ENCODE data around the gene CIRBP. TPM values are rescaled to one million over a fixed set of nuclear protein-coding genes. Genes with fewer than 3 reads are reported as not detected.

The CIRBP gene
- total RNA-seq, 1 experiment from 2014 or later: 136 TPM

DNA sequence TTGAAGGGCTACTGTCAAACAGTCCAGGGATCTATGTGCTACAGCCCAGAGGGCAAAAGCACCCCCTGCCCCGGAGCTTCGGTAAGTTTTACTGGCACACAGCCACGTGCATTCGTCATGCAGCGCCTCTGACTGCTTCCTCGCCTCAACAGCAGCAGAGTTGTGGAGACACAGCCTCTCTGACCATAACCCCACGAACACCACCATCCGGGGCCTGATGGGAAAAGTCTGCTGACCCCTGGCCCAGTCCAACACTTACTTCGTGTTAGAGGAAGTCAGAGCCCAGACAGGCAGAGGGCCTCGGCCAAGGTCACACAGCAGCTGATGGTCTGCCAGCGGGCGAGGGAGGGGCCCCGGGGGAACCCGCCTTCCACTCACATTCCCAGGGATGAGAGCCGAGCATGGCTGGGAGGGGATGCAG, 36.5 kb upstream of the CIRBP start:
- ATAC-seq: no peak
- no peaks in the 10 kb centered on the region for H4K20me1 ChIP-seq (ENCODE audit: low read length)
- no peak overlapping the region for H3K4me3 ChIP-seq (ENCODE audit: low read length)
- no peaks in the 10 kb centered on the region for H3K36me3 ChIP-seq (ENCODE audit: low read depth, low read length)
- H3K9ac ChIP-seq (ENCODE audit: low read length): no peak overlapping the region
- no TSS peak for BruUV-seq (replicated peaks)
- peaks cover 11% of the 10 kb centered on the region for H3K4me1 ChIP-seq (ENCODE audit: insufficient read depth, low read length)
- no peaks in the 10 kb centered on the region for H3K79me2 ChIP-seq (ENCODE audit: low read length)
- no peak for TF ChIP-seq EZH2phosphoT487 (IDR thresholded peaks at IDR 0.05; ENCODE audit: borderline replicate concordance, low read length)
- no peak for TF ChIP-seq EZH2 (IDR thresholded peaks at IDR 0.05; ENCODE audit: low read length, unreplicated experiment)
- TF ChIP-seq, protein P1, sequence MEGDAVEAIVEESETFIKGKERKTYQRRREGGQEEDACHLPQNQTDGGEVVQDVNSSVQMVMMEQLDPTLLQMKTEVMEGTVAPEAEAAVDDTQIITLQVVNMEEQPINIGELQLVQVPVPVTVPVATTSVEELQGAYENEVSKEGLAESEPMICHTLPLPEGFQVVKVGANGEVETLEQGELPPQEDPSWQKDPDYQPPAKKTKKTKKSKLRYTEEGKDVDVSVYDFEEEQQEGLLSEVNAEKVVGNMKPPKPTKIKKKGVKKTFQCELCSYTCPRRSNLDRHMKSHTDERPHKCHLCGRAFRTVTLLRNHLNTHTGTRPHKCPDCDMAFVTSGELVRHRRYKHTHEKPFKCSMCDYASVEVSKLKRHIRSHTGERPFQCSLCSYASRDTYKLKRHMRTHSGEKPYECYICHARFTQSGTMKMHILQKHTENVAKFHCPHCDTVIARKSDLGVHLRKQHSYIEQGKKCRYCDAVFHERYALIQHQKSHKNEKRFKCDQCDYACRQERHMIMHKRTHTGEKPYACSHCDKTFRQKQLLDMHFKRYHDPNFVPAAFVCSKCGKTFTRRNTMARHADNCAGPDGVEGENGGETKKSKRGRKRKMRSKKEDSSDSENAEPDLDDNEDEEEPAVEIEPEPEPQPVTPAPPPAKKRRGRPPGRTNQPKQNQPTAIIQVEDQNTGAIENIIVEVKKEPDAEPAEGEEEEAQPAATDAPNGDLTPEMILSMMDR (conservative IDR thresholded peaks at IDR 0.05; ENCODE audit: low read depth, low read length): no peak
- no peak overlapping the region for H3K4me2 ChIP-seq (ENCODE audit: low read length)
- DNase-seq: peak; percentile 42
- POLR2A ChIA-PET (ENCODE audit: unreplicated experiment): no interaction called here
- H3K27ac ChIP-seq (ENCODE audit: low read length): no peak overlapping the region; the same call in 1 of the 2 replicates
- no peaks in the 10 kb centered on the region for H3K9me3 ChIP-seq (ENCODE audit: low read length)
- CTCF ChIA-PET: no interaction called here
- H3K9me2 ChIP-seq (replicated peaks; ENCODE audit: low read length): no peaks in the 10 kb centered on the region
- intact Hi-C loops (cut with micrococcal nuclease): no loop called here
- H2AFZ ChIP-seq (ENCODE audit: low read length): no peak overlapping the region
- H3F3A ChIP-seq (ENCODE audit: low read length, unreplicated experiment): no peaks in the 10 kb centered on the region
- no peaks in the 10 kb centered on the region for H3K27me3 ChIP-seq (ENCODE audit: low read length)

DNA sequence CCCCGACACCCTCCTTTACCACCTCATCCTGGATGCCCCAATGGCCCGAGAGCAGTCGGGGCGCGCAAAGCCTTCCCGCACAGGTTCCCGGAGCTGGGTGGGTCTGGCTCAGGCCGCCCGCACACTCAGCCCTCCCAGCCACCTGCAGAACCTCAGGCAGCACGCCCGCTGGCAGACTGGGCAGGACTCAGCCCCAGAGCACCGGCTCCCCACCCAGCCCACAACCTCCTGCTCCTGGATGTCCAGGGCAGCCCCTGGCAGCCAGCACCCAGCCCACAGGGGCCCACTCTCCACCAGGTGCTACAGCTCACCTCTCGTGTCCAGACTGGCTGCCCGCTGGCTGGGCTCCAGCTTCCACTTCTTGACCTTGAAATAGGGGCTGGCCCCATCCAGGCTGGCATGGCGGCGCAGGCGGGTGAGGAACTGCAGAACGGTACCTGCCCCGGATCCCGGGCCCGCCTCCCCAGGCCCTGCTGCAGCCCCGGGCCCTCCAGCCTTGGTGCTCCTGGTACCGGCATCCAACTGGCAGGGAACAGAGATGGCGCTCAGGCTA, 35.9 kb upstream of the CIRBP start:
- no peaks in the 10 kb centered on the region for H3F3A ChIP-seq (ENCODE audit: low read length, unreplicated experiment)
- ChIA-PET POLR2A (ENCODE audit: unreplicated experiment) (no interaction called here), CTCF (no interaction called here)
- no peak overlapping the region for H3K9ac ChIP-seq (ENCODE audit: low read length)
- H3K4me1 ChIP-seq (ENCODE audit: insufficient read depth, low read length): peaks cover 11% of the 10 kb centered on the region
- TF ChIP-seq, protein P1 (conservative IDR thresholded peaks at IDR 0.05; ENCODE audit: low read depth, low read length): no peak
- TF ChIP-seq EZH2phosphoT487 (IDR thresholded peaks at IDR 0.05; ENCODE audit: borderline replicate concordance, low read length) (no peak), EZH2 (IDR thresholded peaks at IDR 0.05; ENCODE audit: low read length, unreplicated experiment) (no peak)
- no peak overlapping the region for H3K4me3 ChIP-seq (ENCODE audit: low read length)
- no peaks in the 10 kb centered on the region for H3K9me2 ChIP-seq (replicated peaks; ENCODE audit: low read length)
- H3K79me2 ChIP-seq (ENCODE audit: low read length): no peaks in the 10 kb centered on the region
- H4K20me1 ChIP-seq (ENCODE audit: low read length): no peaks in the 10 kb centered on the region
- H3K27me3 ChIP-seq (ENCODE audit: low read length): no peaks in the 10 kb centered on the region
- intact Hi-C loops (cut with micrococcal nuclease): no loop called here
- no TSS peak for BruUV-seq (replicated peaks)
- DNase-seq: no peak
- no peaks in the 10 kb centered on the region for H3K36me3 ChIP-seq (ENCODE audit: low read depth, low read length)
- no peak overlapping the region for H3K27ac ChIP-seq (ENCODE audit: low read length)
- no peak for ATAC-seq
- no peak overlapping the region for H3K4me2 ChIP-seq (ENCODE audit: low read length)
- H2AFZ ChIP-seq (ENCODE audit: low read length): no peak overlapping the region
- no peaks in the 10 kb centered on the region for H3K9me3 ChIP-seq (ENCODE audit: low read length)

DNA sequence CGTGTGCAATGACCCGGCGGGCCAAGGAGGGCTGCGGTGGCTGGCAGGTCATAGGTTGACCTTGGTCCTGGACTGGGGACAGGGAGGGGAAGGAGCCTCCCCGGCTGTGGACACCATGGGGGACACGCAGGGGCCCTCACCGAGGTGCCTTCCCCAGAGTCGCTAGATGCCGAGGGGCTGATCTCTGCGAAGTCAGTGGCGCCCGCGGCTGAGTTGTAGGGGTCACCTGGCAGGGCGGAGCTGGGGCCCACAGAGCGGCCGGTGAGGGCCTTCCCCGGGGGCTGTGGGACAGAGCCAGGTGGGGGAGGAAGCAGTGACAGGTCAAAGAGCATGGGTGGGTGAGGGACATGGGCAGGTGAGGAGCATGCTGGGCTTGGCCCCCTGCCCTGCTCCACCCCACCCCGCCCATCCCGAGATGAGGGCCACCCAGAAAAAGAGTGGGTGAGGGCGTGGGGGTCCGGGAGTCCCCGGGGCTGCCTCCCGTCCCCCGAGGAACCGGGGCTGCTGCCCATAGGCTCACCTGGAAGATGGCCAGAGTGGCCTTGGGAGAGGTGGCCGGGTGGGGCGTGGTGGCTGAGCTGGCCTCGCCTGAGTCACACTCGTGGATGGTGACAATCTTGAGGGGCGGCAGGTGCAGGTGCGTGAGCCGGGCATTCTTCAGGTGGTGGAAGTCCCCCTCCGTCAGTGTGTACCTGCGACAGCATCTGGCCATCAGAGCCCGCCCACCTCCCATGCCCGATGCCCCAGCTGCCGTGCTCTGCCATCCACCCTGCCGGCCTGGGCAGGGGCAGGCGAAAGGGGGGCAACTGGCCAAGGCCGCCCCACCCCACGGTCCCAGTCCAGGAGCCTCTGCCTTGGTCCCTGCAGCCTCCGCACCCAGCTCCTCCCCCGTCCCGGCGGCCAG, 34.8 kb upstream of the CIRBP start:
- no peaks in the 10 kb centered on the region for H3K27me3 ChIP-seq (ENCODE audit: low read length)
- intact Hi-C loops (cut with micrococcal nuclease): no loop called here
- POLR2A ChIA-PET (ENCODE audit: unreplicated experiment): no interaction called here
- H2AFZ ChIP-seq (ENCODE audit: low read length): no peak overlapping the region
- H3F3A ChIP-seq (ENCODE audit: low read length, unreplicated experiment): no peaks in the 10 kb centered on the region
- H3K9me3 ChIP-seq (ENCODE audit: low read length): no peaks in the 10 kb centered on the region
- H3K79me2 ChIP-seq (ENCODE audit: low read length): no peaks in the 10 kb centered on the region
- DNase-seq (no peak), ATAC-seq (no peak)
- H3K4me3 ChIP-seq (ENCODE audit: low read length): no peak overlapping the region
- no TSS peak for BruUV-seq (replicated peaks)
- no peaks in the 10 kb centered on the region for H4K20me1 ChIP-seq (ENCODE audit: low read length)
- H3K9me2 ChIP-seq (replicated peaks; ENCODE audit: low read length): no peaks in the 10 kb centered on the region
- H3K9ac ChIP-seq (ENCODE audit: low read length): no peak overlapping the region
- peaks cover 11% of the 10 kb centered on the region for H3K4me1 ChIP-seq (ENCODE audit: insufficient read depth, low read length)
- CTCF ChIA-PET: no interaction called here
- no peaks in the 10 kb centered on the region for H3K36me3 ChIP-seq (ENCODE audit: low read depth, low read length)
- H3K27ac ChIP-seq (ENCODE audit: low read length): no peak overlapping the region
- TF ChIP-seq, protein P1 (conservative IDR thresholded peaks at IDR 0.05; ENCODE audit: low read depth, low read length): no peak
- no peak for TF ChIP-seq EZH2phosphoT487 (IDR thresholded peaks at IDR 0.05; ENCODE audit: borderline replicate concordance, low read length)
- no peak for TF ChIP-seq EZH2 (IDR thresholded peaks at IDR 0.05; ENCODE audit: low read length, unreplicated experiment)
- no peak overlapping the region for H3K4me2 ChIP-seq (ENCODE audit: low read length)
